Fibroblast of villous mesenchyme (primary cell): ENCODE measurements around the gene SLC1A2. TPM values are rescaled to one million over a fixed set of nuclear protein-coding genes. Genes with fewer than 3 reads are reported as not detected.
A peak's percentile ranks its signal among the peaks of the same experiment; 100 is the strongest.

Experiments used
- DNase-seq: peaks from one replicate; pipeline ENCODE4 v3.0.0-alpha.2; 2010; ENCODE audit warnings: low read depth
- H3K4me3 ChIP-seq: 2 replicates; pipeline ENCODE4 v1.5.1; 2011; ENCODE audit warnings: low read depth, mild to moderate bottlenecking, low read length
- total RNA-seq: library from RNA; depleted of rRNA; stranded (reverse); fragments of >200 nt; gene quantifications from 2 replicates; pipeline ENCODE4 v1.2.3, GENCODE V29; 2012
- TF ChIP-seq, protein P1 (sequence below): IDR thresholded peaks from 2 replicates; pipeline ENCODE4 v1.5.1; 2012; ENCODE audit warnings: low read depth, mild to moderate bottlenecking, low read length; ENCODE audit not compliant: insufficient read depth

The SLC1A2 gene
- total RNA-seq, 1 donor = 23.7 TPM

DNA sequence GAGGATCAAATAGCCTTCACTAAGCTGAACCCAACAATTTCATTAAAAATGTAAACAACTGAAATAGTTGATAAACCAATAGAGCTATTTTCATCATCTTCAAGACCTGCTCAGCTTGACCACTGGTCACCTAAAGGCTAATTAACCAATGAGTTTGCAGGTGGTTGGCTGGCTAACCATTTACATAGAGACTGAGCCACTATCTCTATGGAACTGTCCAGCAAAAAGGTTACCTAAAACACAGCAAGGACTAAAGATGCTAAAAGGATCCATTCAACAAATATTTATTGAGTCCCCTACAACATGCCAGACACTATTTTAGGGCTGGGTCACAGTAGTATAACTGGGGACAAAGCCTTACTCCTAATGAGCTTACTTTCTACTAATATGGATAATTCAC lies 156.6 kb downstream of the SLC1A2 start:
- DNase-seq = no peak
- TF ChIP-seq, protein P1, sequence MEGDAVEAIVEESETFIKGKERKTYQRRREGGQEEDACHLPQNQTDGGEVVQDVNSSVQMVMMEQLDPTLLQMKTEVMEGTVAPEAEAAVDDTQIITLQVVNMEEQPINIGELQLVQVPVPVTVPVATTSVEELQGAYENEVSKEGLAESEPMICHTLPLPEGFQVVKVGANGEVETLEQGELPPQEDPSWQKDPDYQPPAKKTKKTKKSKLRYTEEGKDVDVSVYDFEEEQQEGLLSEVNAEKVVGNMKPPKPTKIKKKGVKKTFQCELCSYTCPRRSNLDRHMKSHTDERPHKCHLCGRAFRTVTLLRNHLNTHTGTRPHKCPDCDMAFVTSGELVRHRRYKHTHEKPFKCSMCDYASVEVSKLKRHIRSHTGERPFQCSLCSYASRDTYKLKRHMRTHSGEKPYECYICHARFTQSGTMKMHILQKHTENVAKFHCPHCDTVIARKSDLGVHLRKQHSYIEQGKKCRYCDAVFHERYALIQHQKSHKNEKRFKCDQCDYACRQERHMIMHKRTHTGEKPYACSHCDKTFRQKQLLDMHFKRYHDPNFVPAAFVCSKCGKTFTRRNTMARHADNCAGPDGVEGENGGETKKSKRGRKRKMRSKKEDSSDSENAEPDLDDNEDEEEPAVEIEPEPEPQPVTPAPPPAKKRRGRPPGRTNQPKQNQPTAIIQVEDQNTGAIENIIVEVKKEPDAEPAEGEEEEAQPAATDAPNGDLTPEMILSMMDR = no peak
- H3K4me3 ChIP-seq = no peak overlapping the region

DNA sequence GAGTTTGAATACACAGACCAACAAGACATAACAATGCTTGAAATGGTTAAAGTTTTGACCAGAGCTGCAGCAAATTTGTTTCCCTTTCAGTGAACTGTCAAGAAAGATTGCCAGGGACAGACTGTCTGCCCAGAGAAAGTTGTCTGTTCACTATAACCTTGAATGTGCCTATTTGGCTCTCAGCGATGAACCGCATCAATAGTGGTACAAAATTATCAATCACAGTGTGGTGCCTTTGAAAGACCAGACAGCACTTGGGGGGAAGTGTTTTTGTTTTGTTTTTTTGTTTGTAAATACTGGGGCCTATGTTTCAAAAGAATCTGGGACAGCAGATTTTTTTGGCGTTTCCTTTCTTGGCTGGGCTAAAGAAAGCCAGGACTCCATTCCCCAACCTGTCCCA lies 157.3 kb downstream of the SLC1A2 start:
- TF ChIP-seq, protein P1 = no peak
- DNase-seq = no peak
- H3K4me3 ChIP-seq = no peak overlapping the region

DNA sequence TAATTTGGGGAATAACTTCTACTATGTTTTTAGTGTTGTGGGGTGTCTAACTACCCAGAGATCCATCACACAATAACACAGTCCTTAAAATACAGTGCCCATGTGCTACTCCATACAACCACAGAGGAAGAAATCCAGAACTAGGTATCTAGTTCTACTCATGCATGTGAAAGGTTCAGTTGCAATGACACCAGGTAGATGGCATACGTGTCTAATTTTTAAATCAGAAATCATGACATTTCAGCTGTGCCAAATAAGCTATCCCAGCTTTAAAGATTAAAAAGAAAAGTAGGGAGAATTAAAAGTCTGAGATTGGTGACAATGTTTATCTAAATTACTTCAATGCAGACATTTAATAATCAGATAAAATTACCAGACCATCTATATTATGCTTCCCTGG lies 158.2 kb downstream of the SLC1A2 start:
- TF ChIP-seq, protein P1 = no peak
- no peak overlapping the region for H3K4me3 ChIP-seq
- DNase-seq = no peak

DNA sequence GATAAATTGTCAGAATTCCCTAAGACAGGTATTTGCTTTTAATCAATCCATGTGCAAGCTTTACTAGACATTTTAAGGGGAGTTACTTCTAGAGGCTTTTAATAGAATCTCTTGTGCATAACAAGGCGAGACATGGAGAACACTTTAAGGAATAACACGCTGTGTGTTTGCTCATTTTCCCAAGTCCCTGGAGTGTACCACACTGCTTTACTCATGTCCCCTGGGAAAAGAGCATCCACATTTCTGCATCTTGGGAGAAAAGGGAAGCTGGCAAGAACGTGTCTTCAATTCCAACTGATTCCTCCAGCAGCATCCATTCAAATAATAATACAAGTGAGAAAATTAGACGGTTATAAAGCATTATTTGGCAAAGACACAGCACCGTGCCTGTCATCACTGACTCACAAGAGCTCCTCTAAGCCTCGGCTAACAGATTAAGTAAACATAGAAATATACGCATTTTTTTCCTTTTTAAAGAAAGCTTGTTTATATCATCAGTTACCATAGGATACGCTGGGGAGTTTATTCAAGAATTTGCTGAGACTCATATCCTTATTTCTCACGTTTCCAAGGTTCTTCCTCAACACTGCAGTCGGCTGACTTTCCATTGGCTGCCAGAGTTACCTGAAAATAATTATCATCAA lies 158.9 kb downstream of the SLC1A2 start:
- DNase-seq = peak; percentile 79
- TF ChIP-seq, protein P1 = no peak
- no peak overlapping the region for H3K4me3 ChIP-seq

DNA sequence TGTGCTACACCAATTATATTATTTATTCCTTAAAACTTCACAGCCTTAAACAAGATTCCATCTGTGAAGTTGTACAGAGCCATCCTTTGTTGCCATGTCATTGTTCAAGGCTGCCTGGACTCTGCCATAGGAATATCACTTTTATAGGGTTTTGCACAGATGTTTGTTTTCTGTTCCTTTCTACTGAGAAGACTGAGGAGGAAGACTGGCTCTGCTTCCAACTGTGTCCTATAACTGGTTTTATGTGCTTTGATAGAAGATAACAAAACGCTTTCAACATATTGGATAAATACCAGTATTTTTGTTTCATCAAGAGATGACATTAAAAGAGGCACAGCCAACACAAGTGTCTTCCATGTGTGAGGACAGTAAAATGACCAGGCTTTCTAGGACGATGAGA lies 159.8 kb downstream of the SLC1A2 start:
- TF ChIP-seq, protein P1 = no peak
- no peak overlapping the region for H3K4me3 ChIP-seq
- no peak for DNase-seq

DNA sequence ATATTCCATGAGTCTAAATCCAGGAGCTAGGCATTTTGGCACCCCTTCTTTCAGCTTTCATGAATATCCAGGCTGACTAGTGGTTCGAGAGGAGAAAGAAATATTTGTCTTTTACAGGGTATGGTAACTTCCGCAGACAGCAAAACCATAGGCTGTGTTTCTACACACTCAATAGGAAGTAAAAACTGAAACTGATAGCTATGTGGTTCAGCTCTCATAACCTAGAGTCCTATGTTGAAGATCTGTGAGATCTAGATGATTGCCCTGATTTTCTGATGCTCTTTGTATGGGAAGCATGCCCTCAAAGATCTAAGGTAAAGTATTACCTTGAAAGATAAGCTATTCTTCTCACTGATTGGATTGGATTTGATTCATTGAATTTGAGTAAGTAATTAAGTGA lies 162.1 kb downstream of the SLC1A2 start:
- DNase-seq = no peak
- TF ChIP-seq, protein P1 = no peak

DNA sequence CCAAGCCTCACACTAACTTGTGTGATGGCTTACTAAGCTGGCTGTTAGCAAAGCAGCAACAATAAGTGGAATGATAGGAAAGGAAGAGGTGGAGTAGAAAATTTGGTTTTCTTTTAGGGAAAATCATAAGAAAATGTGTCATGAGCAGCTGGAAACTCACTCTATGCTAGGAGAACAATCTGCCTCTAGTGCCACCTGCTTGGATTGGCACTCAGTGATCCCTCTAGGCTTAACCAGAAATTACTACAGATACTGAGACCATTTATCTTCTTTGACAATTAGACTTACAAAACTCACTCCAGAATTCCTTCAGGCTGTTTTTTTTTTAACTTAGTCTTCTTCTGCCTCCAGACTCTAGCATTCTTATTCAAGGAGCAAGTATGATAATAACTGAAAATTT lies 163.1 kb downstream of the SLC1A2 start:
- no peak for DNase-seq
- H3K4me3 ChIP-seq = no peak overlapping the region
- TF ChIP-seq, protein P1 = no peak

More for the DNA sequence above, 162.1 kb downstream of the SLC1A2 start:
- no peak overlapping the region for H3K4me3 ChIP-seq
